Esophagus squamous epithelium (tissue), 5 donors: ENCODE data around the gene PRKCE. TPM values are rescaled to one million over a fixed set of nuclear protein-coding genes. Genes with fewer than 3 reads are reported as not detected.

Experiments used
- DNase-seq: peaks from one replicate; lab custom pipeline; 2025; lab: John Stamatoyannopoulos, UW
- H3K27ac ChIP-seq, 4 donors: fragments of 200-600 bp; sonication (generic); one replicate each; pipeline ENCODE4 v1.5.1; 2016 to 2019; ENCODE audit warnings: mild to moderate bottlenecking in 1 of 4
- H3K27me3 ChIP-seq, 4 donors: fragments of 200-600 bp; sonication (generic); 1 replicate in 3 of 4; 2 replicates in 1 of 4; pipeline versions ENCODE4 v1.5.1 to v1.6.0; 2017 to 2021; ENCODE audit warnings: antibody characterized with exemption in 1 of 4
- H3K36me3 ChIP-seq, 3 donors: fragments of 200-600 bp; sonication (generic); one replicate each; pipeline ENCODE4 v1.5.1; 2016 to 2019
- H3K4me1 ChIP-seq, 3 donors: fragments of 200-600 bp; sonication (generic); one replicate each; pipeline ENCODE4 v1.5.1; 2017 to 2019
- H3K4me3 ChIP-seq, 4 donors: fragments of 200-600 bp; sonication (generic); 1 replicate in 3 of 4; 2 replicates in 1 of 4; pipeline ENCODE4 v1.5.1; 2016 to 2019; ENCODE audit warnings: mild to moderate bottlenecking in 2 of 4, moderate library complexity in 1 of 4
- H3K9me3 ChIP-seq, 3 donors: fragments of 200-600 bp; sonication (generic); one replicate each; pipeline ENCODE4 v1.5.1; 2016 to 2019
- CTCF ChIP-seq, 6 experiments: fragments of 450-650 bp in 4 of 6; fragments of 200-600 bp in 2 of 6; sonication (generic) in 2 of 6; IDR thresholded peaks; one replicate each; pipeline ENCODE4 v1.5.1; 2016 to 2019; ENCODE audit warnings: antibody characterized with exemption in 6 of 6, mild to moderate bottlenecking in 4 of 6, moderate library complexity in 4 of 6
- POLR2A ChIP-seq, 4 donors: fragments of 450-650 bp; IDR thresholded peaks; one replicate each; pipeline ENCODE4 v1.6.1; 2017; ENCODE audit warnings: antibody characterized with exemption in 4 of 4, mild to moderate bottlenecking in 4 of 4, moderate library complexity in 3 of 4
- WGBS, 2 donors: methylation state at CpG; one replicate each; pipeline ENCODE4 v1.1.5; 2018; 5-methylcytosine and 5-hydroxymethylcytosine counted together
- intact Hi-C: fragments of 100-400 bp; cut with DNase I; formaldehyde crosslinking; loops from one replicate; pipeline ENCODE4 v1.15.0; 2022
- total RNA-seq, 4 donors: library from RNA; depleted of rRNA; stranded (reverse); fragments of >200 nt; gene quantifications; one replicate each; pipeline ENCODE4 v1.1.0, GENCODE V29; 2016
- donor health status: DM: yes; HTN: yes; CAD: no.

Gene PRKCE
- total RNA-seq, 4 donors from 2014 or later: 6.5 to 13.7 (median 9.9) TPM

- Histone ChIP-seq H3K4me3 (no peak overlapping the region), H3K9me3 (no peaks in the 10 kb centered on the region), H3K4me1 (peaks cover 10 to 50% (median 19%) of the 10 kb centered on the region in 3 donors), H3K36me3 (no peaks in the 10 kb centered on the region), H3K27ac (peak overlapping the region in 3 of 4 donors; percentile 16 to 68 (median 65)), H3K27me3 (no peaks in the 10 kb centered on the region)
- TF ChIP-seq POLR2A (IDR thresholded peaks at IDR 0.05): no peak
- no peak for TF ChIP-seq CTCF (IDR thresholded peaks at IDR 0.05)
- no peak for DNase-seq
- WGBS, 2 donors: 42 to 55% methylated on average over 6 to 8 of the region's 8 CpGs
- intact Hi-C loops: no loop called here
Observed at GRCh38 chr2:46032161-46032813, 380.8 kb downstream of the PRKCE start.

GRCh38 chr2:46032996-46033395 lies 381.5 kb downstream of the PRKCE start:
- Histone ChIP-seq H3K4me1 (peaks cover 10 to 57% (median 22%) of the 10 kb centered on the region in 3 donors), H3K27me3 (no peaks in the 10 kb centered on the region), H3K4me3 (no peak overlapping the region), H3K36me3 (no peaks in the 10 kb centered on the region), H3K27ac (peak overlapping the region in 3 of 4 donors; percentile 16 to 68 (median 65)), H3K9me3 (no peaks in the 10 kb centered on the region)
- 29 to 52% methylated on average over 5 of the region's 5 CpGs for WGBS, 2 donors
- intact Hi-C loops: no loop called here
- DNase-seq: no peak
- TF ChIP-seq POLR2A (IDR thresholded peaks at IDR 0.05): no peak
- no peak for TF ChIP-seq CTCF (IDR thresholded peaks at IDR 0.05)

DNA sequence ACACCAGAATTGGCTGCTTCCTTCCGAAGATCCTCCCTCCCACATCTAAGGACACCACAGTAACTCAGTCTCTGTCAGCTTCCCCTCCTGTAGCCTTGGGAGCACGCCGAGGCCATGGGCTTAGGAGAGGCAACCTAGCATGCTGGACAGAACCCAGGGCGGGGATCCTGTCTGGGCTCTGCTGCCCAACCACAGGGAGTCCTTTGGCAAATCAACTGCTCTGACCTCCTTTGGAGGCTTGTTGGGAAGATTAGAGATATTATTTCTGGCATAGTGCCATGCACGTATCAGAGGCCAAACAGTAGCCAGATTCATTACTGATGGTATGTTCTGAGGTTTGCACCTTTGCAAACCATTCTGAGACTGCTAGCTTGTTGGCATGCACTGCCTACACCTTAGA lies 383.1 kb downstream of the PRKCE start:
- no peak for DNase-seq
- Histone ChIP-seq H3K4me1 (peaks cover 6 to 51% (median 19%) of the 10 kb centered on the region in 3 donors), H3K27ac (no peak overlapping the region), H3K9me3 (no peaks in the 10 kb centered on the region), H3K36me3 (no peaks in the 10 kb centered on the region), H3K27me3 (no peaks in the 10 kb centered on the region), H3K4me3 (no peak overlapping the region)
- 83 to 85% methylated on average over 3 to 5 of the region's 5 CpGs for WGBS, 2 donors
- intact Hi-C loops: no loop called here
- no peak for TF ChIP-seq POLR2A (IDR thresholded peaks at IDR 0.05)
- no peak for TF ChIP-seq CTCF (IDR thresholded peaks at IDR 0.05)

DNA sequence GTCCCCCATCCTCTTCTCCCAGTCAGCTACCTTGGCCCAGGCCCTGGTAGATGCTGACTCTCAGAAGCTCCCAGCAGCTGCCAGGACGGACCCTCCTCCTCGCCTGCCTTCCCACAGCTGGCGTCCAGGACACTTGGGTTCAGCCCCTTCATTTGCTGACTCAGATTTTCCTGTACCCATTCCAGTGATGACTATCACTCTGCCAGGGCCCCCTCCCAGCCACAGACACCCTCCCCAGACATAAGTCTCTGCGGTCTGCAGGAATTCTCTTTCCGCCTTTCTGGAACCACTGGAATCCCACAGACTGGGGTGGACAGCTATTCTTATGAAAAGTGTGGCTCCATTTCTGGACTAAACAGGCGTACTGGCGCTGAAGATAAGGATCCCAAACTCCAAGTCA lies 385.5 kb downstream of the PRKCE start:
- H3K9me3 ChIP-seq: no peaks in the 10 kb centered on the region
- no peaks in the 10 kb centered on the region for H3K36me3 ChIP-seq
- peaks cover 0 to 39% (median 11%) of the 10 kb centered on the region in 3 donors for H3K4me1 ChIP-seq
- H3K27me3 ChIP-seq: no peaks in the 10 kb centered on the region
- 79 to 98% methylated on average over 5 to 7 of the region's 7 CpGs for WGBS, 2 donors
- TF ChIP-seq CTCF (IDR thresholded peaks at IDR 0.05): no peak
- no peak for TF ChIP-seq POLR2A (IDR thresholded peaks at IDR 0.05)
- intact Hi-C loops: no loop called here
- peak overlapping the region in 3 of 4 donors; percentile 2 to 54 (median 46) for H3K27ac ChIP-seq
- no peak for DNase-seq
- no peak overlapping the region for H3K4me3 ChIP-seq

GRCh38 chr2:46039543-46040303 lies 388.2 kb downstream of the PRKCE start:
- H3K4me1 ChIP-seq: peaks cover 0 to 45% (median 4%) of the 10 kb centered on the region in 3 donors
- H3K4me3 ChIP-seq: no peak overlapping the region
- intact Hi-C loops: no loop called here
- 88 to 91% methylated on average over 4 of the region's 4 CpGs for WGBS, 2 donors
- H3K27ac ChIP-seq: no peak overlapping the region
- no peaks in the 10 kb centered on the region for H3K36me3 ChIP-seq
- no peak for DNase-seq
- no peak for TF ChIP-seq CTCF (IDR thresholded peaks at IDR 0.05)
- no peak for TF ChIP-seq POLR2A (IDR thresholded peaks at IDR 0.05)
- H3K27me3 ChIP-seq: no peaks in the 10 kb centered on the region
- no peaks in the 10 kb centered on the region for H3K9me3 ChIP-seq
